Left lobe of liver (tissue), 2 donors: ENCODE data around the gene SERPINB2. TPM values are rescaled to one million over a fixed set of nuclear protein-coding genes. Genes with fewer than 3 reads are reported as not detected.
"Not testable (repeated sequence)": the region's sequence is repeated elsewhere in the genome, so short reads cannot be mapped to it uniquely, and the experiment has no call there.

Experiments
- ATAC-seq: fragments of 200-7000 bp; cut with Tn5 transposase; one replicate; pipeline ENCODE4 v1.9.1; 2020; ENCODE audit warnings: mild to moderate bottlenecking, moderate library complexity
- DNase-seq: peaks from one replicate; pipeline ENCODE4 v3.0.0-alpha.2; 2020; ENCODE audit warnings: low spot score
- total RNA-seq: library from RNA; stranded (reverse); gene quantifications from one replicate; pipeline ENCODE4 v1.2.1, GENCODE V29; 2021
- donor health status: DM: no; HTN: no; CAD: no; lungs with moderate emphysema.
- donor health status: DM: no; HTN: yes; CAD: no.

Gene SERPINB2
- total RNA-seq, 1 donor from 2014 or later, result not detected

DNA sequence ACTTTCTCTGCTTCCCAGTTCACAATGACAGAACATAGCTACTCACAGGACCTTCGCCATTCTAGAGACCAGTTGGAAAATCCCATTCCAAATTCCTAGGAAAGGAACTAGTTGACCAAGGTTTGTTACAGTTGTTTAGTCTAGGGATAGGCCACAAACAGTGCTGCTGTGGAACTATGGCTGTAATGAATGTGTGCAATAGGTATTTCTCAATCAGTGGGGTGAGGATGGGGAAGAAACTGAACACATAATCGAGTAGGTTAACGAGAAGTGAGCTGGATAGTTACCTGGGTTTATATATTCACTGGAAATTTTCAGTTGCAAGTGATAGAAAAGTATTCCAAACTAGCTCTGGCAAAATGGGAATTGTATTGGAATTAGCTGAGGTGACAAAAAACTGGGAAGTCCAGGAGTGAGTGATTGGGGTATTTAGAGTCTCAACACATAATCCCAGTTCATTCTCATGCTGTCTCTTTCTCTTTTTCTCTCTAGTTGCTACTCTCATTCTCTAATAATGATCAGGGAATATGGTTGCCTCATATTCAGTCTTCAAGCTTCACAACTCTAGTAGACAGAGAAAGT lies 43.4 kb downstream of the SERPINB2 start:
- DNase-seq (no peak), ATAC-seq (no peak)

- peak; percentile 100 for ATAC-seq
- peak; percentile 81 for DNase-seq
Observed at GRCh38 chr18:63936156-63936931, 48.8 kb downstream of the SERPINB2 start.

DNA sequence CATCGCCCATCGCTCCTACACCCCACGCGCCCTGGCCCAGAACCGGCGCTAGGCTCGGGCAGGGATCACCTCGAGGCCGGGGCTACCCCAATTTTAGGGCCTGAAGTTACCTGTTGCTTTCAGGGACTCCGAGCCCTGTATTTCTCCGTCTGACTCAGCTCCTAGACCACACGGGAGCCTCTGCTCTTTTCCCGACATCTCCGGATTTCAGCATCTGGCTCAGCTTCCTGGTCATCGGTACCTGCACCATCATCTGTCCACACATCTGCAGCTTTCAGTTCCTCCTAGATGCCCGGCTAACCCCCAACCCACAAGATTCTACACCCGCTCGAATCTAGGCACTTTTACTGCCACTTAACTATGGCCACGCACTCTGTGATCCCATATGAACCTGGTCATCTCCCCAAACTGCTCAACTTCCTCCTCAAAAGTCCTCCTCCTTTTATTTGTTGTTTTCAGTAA lies 49.5 kb downstream of the SERPINB2 start:
- ATAC-seq (no peak), DNase-seq (no peak)

DNA sequence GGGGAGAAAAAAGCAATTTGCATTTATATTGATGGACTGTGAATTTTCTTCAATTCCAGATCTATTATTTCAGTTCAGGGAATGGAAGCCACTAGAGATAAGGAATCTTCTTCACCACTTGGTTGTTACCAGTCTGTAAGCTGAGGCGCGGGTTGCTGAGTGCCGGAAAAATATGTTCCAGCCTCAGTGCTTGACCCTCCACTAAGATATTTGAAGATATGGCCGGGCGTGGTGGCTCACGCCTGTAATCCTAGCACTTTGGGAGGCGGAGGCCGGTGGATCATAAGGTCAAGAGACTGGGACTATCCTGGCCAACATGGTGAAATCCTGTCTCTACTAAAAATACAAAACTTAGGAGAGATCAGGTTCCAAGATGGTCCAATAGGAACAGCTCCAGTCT lies 52.5 kb downstream of the SERPINB2 start:
- no peak for ATAC-seq
- no peak for DNase-seq

GRCh38 chr18:63940543-63941050 lies 53.1 kb downstream of the SERPINB2 start:
- DNase-seq, ATAC-seq: not testable (repeated sequence)

GRCh38 chr18:63947051-63947790 lies 59.7 kb downstream of the SERPINB2 start:
- DNase-seq (no peak), ATAC-seq (no peak)

DNA sequence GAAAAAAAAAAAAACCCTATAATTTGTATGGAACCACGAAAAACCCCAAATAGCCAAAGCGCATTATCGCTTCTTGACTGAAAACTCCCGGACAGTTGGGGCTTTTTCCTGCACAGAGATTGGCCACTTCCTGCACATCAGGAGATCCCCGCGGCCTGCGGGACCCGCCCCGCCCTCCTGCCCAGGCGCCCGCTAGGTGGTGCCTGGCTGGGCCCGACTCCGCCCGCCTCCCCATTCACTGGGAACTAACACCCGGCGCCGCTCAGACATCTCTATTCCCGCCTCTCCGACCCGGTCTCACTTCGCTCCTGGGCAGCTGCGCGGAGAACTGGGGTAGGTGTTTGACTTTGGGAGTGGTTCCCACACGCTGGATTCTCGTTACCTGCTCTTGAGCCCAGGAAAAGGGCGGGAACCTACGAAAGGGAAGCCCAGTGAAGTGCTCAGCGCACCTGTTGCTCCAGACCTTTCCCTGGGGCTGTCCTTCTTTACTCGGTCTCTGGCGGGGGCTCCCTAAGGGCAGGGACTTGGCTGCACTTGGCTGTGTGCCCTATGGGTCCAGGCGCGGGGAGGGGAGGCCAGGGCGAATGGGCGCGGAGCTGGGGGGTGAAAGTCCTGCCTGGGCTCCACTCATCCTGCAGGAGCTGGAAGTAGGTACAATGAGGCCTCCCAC lies 61.7 kb downstream of the SERPINB2 start, which contains the start of gene HMSD:
Gene HMSD (plus strand): TSS at position 234 of the 670 bp plus-strand sequence. CDS start 4,155 bp downstream, outside the sequence.
- ATAC-seq (peak; percentile 98), DNase-seq (peak; percentile 62)

DNA sequence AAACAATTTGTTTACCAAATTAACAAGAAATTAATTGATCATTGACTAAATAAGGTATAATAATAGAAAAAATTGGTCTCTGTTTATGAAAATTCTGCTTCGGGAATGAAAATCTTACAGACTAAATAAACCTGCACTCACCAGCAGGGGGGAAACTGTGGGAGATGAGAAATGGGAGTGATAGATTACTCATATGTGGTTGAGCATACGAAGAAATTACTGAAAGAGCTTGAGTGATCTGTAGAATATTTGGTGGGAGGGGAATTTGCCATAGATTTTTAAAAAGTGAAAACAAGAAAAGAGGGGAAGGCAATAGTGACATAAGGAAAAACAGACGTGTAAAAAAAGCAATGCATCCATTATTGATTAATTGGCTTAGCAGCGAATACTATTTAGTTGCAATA lies 63.8 kb downstream of the SERPINB2 start:
- DNase-seq (no peak), ATAC-seq (no peak)

Other genes starting within 250 kb of the SERPINB2 start
- gene SERPINB4, start 243.4 kb upstream of the SERPINB2 start, total RNA-seq, result not detected
- not detected for gene SERPINB3, start 225.8 kb upstream of the SERPINB2 start, total RNA-seq
- not detected for gene SERPINB11, start 184.7 kb upstream of the SERPINB2 start, total RNA-seq
- not detected for gene SERPINB7, start 112.3 kb upstream of the SERPINB2 start, total RNA-seq
- not detected for gene SERPINB10, start 20.3 kb downstream of the SERPINB2 start, total RNA-seq
- gene HMSD, start 61.6 kb downstream of the SERPINB2 start, total RNA-seq, result 0.23 TPM
- 4.0 TPM for gene SERPINB8, start 82.4 kb downstream of the SERPINB2 start, total RNA-seq